CD1c-positive myeloid dendritic cell (primary cell): Measurements from ENCODE around the gene TEAD4.

ENCODE experiments used
- DNase-seq: peaks from one replicate; pipeline ENCODE4 v3.0.0-alpha.2; 2016; ENCODE audit errors: extremely low spot score

TEAD4 gene

GRCh38 chr12:3000548-3001275 lies 41.5 kb downstream of the TEAD4 start:
- DNase-seq, result no peak

GRCh38 chr12:3002646-3003045 lies 43.4 kb downstream of the TEAD4 start:
- no peak for DNase-seq

- DNase-seq, result no peak
Observed at GRCh38 chr12:3003357-3003992, 44.3 kb downstream of the TEAD4 start.

- no peak for DNase-seq
Observed at GRCh38 chr12:3004655-3005565, 45.7 kb downstream of the TEAD4 start.

GRCh38 chr12:3005736-3006135 lies 46.5 kb downstream of the TEAD4 start:
- DNase-seq, result no peak

- DNase-seq, result no peak
Observed at GRCh38 chr12:3009780-3010179, 50.6 kb downstream of the TEAD4 start.

- DNase-seq, result no peak
Observed at GRCh38 chr12:3010214-3010930, 51.2 kb downstream of the TEAD4 start.

GRCh38 chr12:3012786-3013185 lies 53.6 kb downstream of the TEAD4 start:
- no peak for DNase-seq

- no peak for DNase-seq
Observed at GRCh38 chr12:3014641-3015040, 55.4 kb downstream of the TEAD4 start.

- DNase-seq, result no peak
Observed at GRCh38 chr12:3015356-3015755, 56.2 kb downstream of the TEAD4 start.

- DNase-seq, result no peak
Observed at GRCh38 chr12:3016191-3016590, 57.0 kb downstream of the TEAD4 start.

GRCh38 chr12:3017281-3017680 lies 58.1 kb downstream of the TEAD4 start:
- no peak for DNase-seq

- DNase-seq, result no peak
Observed at GRCh38 chr12:3018284-3019004, 59.2 kb downstream of the TEAD4 start.

- no peak for DNase-seq
Observed at GRCh38 chr12:3019005-3019680, 59.9 kb downstream of the TEAD4 start.

- no peak for DNase-seq
Observed at GRCh38 chr12:3020399-3020798, 61.2 kb downstream of the TEAD4 start.

- DNase-seq, result no peak
Observed at GRCh38 chr12:3020850-3021435, 61.7 kb downstream of the TEAD4 start.

- DNase-seq, result no peak
Observed at GRCh38 chr12:3022411-3022810, 63.2 kb downstream of the TEAD4 start.

- DNase-seq, result no peak
Observed at GRCh38 chr12:3022961-3023360, 63.8 kb downstream of the TEAD4 start.

- no peak for DNase-seq
Observed at GRCh38 chr12:3028108-3028507, 68.9 kb downstream of the TEAD4 start.

- DNase-seq, result no peak
Observed at GRCh38 chr12:3030821-3031429, 71.7 kb downstream of the TEAD4 start.
